ENCODE data around the gene ATP2B3. TPM values are rescaled to one million over a fixed set of nuclear protein-coding genes. Genes with fewer than 3 reads are reported as not detected.

The ATP2B3 gene
- polyA plus RNA-seq, 4 donors, result 0.30 to 0.36 TPM; not detected in 2

DNA sequence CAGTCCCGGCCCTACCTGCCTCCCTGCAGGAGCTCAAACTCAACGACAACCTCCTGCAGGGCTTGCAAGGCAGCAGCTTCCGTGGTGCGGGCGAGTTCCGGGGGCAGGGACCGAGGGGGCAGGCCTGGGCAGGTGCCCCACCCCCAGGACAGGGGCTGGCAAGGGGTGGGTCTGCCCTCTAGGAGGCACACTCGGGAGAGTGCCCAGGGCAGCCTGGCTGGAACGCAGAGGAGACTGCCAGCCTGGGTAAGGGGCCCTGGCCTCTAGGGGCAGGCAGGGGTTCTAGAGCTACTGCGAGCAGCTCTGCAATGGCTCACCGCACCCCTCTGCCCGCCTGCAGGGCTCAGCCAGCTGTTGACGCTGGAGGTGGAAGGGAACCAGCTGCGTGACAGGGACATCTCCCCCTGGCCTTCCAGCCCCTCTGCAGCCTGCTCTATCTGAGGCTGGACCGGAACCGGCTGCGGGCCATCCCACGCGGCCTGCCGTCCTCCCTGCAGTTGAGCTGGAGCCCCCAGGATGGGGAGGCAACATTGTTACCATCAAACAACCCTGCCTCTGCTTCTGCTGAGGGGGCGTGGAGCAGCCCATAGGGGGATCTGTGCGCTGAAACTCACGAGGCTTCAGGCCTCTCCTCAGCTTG is 34.9 kb upstream of the ATP2B3 start:
- no peak for DNase-seq
- H3K4me1 ChIP-seq (ENCODE audit: control insufficient read depth in 3 of 3, insufficient read depth in 2 of 3, low read depth in 1 of 3, low read length in 2 of 3), result peaks cover 0 to under 1% (median 0%) of the 10 kb centered on the region in 3 donors
- no peak overlapping the region for H3K27ac ChIP-seq (ENCODE audit: low read depth in 1 of 3, low read length in 2 of 3)
- no peak overlapping the region for H3K4me3 ChIP-seq (ENCODE audit: low read depth in 1 of 3, low read length in 3 of 3)
- WGBS, 3 donors, result 83 to 89% (median 86%) methylated on average over 13 to 23 of the region's 23 CpGs
- no peaks in the 10 kb centered on the region for H3K27me3 ChIP-seq (ENCODE audit: control insufficient read depth in 3 of 3, insufficient read depth in 3 of 3, low read length in 3 of 3)
- FAIRE-seq, result no peak
- no peaks in the 10 kb centered on the region for H3K36me3 ChIP-seq (ENCODE audit: control insufficient read depth in 3 of 3, insufficient read depth in 2 of 3, low read depth in 1 of 3, low read length in 3 of 3)
- H3K9me3 ChIP-seq (ENCODE audit: control insufficient read depth in 2 of 2, insufficient read depth in 1 of 2, low read depth in 1 of 2, low read length in 1 of 2), result no peaks in the 10 kb centered on the region

DNA sequence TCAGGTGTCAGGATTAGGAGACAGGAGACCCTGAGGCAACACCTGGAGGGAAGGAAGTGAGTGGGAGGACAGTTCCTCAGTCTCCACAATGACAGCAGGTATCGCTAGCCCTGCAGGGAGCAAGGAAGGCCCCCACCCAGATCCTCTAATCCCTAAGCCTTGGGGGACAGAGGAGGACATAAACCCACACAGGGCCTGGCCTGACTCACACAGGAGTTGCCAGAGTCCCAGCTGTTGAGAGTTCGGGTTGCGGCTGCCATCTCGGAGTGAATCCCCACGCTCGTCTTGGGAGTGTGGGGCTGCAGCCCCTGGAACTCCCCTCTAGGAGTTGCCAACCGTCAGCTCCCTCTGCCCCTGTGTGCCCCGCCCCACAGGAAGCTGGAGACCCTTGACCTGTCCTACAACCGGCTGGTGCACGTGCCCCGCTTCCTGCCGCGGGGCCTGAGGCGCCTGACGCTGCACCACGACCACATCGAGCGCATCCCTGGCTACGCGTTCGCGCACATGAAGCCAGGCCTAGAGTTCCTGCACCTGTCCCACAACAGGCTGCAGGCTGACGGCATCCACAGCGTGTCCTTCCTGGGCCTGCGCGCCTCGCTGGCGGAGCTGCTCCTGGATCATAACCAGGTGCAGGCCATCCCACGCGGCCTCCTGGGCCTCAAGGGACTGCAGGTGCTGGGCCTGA is 31.9 kb upstream of the ATP2B3 start:
- H3K4me1 ChIP-seq (ENCODE audit: control insufficient read depth in 3 of 3, insufficient read depth in 2 of 3, low read depth in 1 of 3, low read length in 2 of 3), result peaks cover 0 to 26% (median 0%) of the 10 kb centered on the region in 3 donors
- no peak overlapping the region for H3K27ac ChIP-seq (ENCODE audit: low read depth in 1 of 3, low read length in 2 of 3)
- FAIRE-seq, result no peak
- no peaks in the 10 kb centered on the region for H3K36me3 ChIP-seq (ENCODE audit: control insufficient read depth in 3 of 3, insufficient read depth in 2 of 3, low read depth in 1 of 3, low read length in 3 of 3)
- no peak for DNase-seq
- WGBS, 3 donors, result 64 to 83% (median 80%) methylated on average over 28 to 30 of the region's 30 CpGs
- no peak overlapping the region for H3K4me3 ChIP-seq (ENCODE audit: low read depth in 1 of 3, low read length in 3 of 3)
- H3K9me3 ChIP-seq (ENCODE audit: control insufficient read depth in 2 of 2, insufficient read depth in 1 of 2, low read depth in 1 of 2, low read length in 1 of 2), result no peaks in the 10 kb centered on the region
- no peaks in the 10 kb centered on the region for H3K27me3 ChIP-seq (ENCODE audit: control insufficient read depth in 3 of 3, insufficient read depth in 3 of 3, low read length in 3 of 3)

DNA sequence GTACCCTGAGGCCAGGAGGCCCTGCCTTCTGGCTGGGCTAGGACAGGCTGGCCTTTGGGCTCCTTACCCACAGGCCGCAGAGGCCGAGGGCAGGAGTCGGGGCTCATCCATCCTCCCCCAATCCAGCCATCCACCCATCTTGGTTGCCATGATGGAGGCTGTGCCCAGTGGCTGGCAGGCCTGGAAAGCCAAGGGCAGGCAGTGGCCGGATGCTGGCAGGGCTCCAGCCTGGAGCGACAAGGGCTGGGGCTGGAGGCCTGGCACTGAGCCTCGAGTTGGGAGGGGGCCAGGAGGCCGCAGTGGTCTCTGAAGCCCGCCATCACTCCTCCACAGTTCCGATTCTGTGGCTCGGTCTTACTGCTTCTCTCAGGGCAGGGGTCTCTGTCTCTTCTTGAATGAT is 31.3 kb upstream of the ATP2B3 start:
- no peak overlapping the region for H3K4me3 ChIP-seq (ENCODE audit: low read depth in 1 of 3, low read length in 3 of 3)
- H3K4me1 ChIP-seq (ENCODE audit: control insufficient read depth in 3 of 3, insufficient read depth in 2 of 3, low read depth in 1 of 3, low read length in 2 of 3), result peaks cover 0 to 32% (median 0%) of the 10 kb centered on the region in 3 donors
- no peaks in the 10 kb centered on the region for H3K36me3 ChIP-seq (ENCODE audit: control insufficient read depth in 3 of 3, insufficient read depth in 2 of 3, low read depth in 1 of 3, low read length in 3 of 3)
- FAIRE-seq (no peak), DNase-seq (no peak)
- H3K27me3 ChIP-seq (ENCODE audit: control insufficient read depth in 3 of 3, insufficient read depth in 3 of 3, low read length in 3 of 3), result no peaks in the 10 kb centered on the region
- no peak overlapping the region for H3K27ac ChIP-seq (ENCODE audit: low read depth in 1 of 3, low read length in 2 of 3)
- H3K9me3 ChIP-seq (ENCODE audit: control insufficient read depth in 2 of 2, insufficient read depth in 1 of 2, low read depth in 1 of 2, low read length in 1 of 2), result no peaks in the 10 kb centered on the region
- 84 to 91% (median 87%) methylated on average over 10 of the region's 10 CpGs for WGBS, 3 donors

DNA sequence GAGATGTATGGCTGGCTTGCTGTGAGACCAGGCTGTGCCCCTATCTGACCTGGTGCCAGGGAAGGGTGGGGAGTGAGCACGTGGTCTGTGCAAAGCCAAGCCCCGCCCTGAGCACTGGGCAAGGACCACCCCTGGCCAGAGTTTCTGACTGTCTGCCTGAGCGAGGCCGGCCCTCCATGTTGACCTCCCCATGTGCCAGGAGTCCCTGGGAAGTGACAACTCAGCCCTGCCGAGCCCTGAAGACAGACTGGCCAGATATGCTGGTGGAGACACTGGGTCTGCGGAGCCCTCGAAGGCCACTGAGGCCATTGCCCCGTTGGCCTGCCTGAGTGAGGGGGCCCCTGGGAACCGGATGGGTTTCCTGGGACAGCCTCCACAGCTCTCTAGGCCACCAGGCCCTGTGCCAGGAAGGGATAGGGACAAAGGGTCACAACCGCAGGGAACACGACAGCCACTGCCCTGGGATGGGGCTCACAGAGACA is 29.8 kb upstream of the ATP2B3 start:
- Histone ChIP-seq H3K36me3 (ENCODE audit: control insufficient read depth in 3 of 3, insufficient read depth in 2 of 3, low read depth in 1 of 3, low read length in 3 of 3) (no peaks in the 10 kb centered on the region), H3K4me1 (ENCODE audit: control insufficient read depth in 3 of 3, insufficient read depth in 2 of 3, low read depth in 1 of 3, low read length in 2 of 3) (peaks cover 0 to 46% (median 0%) of the 10 kb centered on the region in 3 donors), H3K27ac (ENCODE audit: low read depth in 1 of 3, low read length in 2 of 3) (no peak overlapping the region), H3K9me3 (ENCODE audit: control insufficient read depth in 2 of 2, insufficient read depth in 1 of 2, low read depth in 1 of 2, low read length in 1 of 2) (no peaks in the 10 kb centered on the region), H3K27me3 (ENCODE audit: control insufficient read depth in 3 of 3, insufficient read depth in 3 of 3, low read length in 3 of 3) (no peaks in the 10 kb centered on the region), H3K4me3 (ENCODE audit: low read depth in 1 of 3, low read length in 3 of 3) (no peak overlapping the region)
- no peak for DNase-seq
- WGBS, 3 donors, result 16 to 54% (median 51%) methylated on average over 5 to 11 of the region's 11 CpGs
- no peak for FAIRE-seq

DNA sequence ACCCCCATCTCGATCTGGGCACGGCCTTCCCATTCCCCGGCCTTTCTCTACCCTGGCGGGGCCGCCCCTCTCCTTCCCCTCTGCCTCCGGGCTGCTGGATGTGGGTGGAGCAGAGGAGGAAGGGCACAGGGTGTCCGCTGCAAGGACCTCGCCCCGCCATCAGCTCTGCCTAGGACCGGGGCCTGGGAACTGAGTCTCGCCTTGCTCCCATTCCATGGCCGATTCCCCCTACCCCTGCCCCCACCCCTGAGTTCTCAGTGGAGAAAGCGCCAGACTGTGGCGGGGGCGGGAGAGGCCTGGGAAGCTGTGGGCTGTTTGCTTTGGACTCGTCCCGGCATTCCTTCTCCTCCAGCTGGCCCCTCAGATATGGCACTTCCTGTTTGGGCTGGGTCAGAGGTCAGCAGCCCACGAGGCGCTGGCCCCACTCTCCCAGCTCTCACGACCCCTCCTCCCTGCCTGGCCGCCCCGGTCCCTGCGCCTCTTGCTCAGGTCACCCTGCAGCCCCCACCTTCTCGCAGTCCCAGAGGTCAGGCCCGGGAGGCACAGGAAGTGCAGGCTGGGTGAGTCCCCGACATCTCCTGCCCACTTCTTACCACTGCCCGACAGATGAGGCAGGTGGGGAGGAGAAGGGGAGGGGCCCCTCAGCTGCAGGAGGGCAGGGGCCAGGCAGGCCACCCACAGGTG is 29.1 kb upstream of the ATP2B3 start:
- Histone ChIP-seq H3K27me3 (ENCODE audit: control insufficient read depth in 3 of 3, insufficient read depth in 3 of 3, low read length in 3 of 3) (no peaks in the 10 kb centered on the region), H3K4me1 (ENCODE audit: control insufficient read depth in 3 of 3, insufficient read depth in 2 of 3, low read depth in 1 of 3, low read length in 2 of 3) (peaks cover 0 to 48% (median 0%) of the 10 kb centered on the region in 3 donors), H3K9me3 (ENCODE audit: control insufficient read depth in 2 of 2, insufficient read depth in 1 of 2, low read depth in 1 of 2, low read length in 1 of 2) (no peaks in the 10 kb centered on the region), H3K36me3 (ENCODE audit: control insufficient read depth in 3 of 3, insufficient read depth in 2 of 3, low read depth in 1 of 3, low read length in 3 of 3) (no peaks in the 10 kb centered on the region), H3K27ac (ENCODE audit: low read depth in 1 of 3, low read length in 2 of 3) (peak overlapping the region in 1 of 3 donors; percentile 45), H3K4me3 (ENCODE audit: low read depth in 1 of 3, low read length in 3 of 3) (no peak overlapping the region)
- WGBS, 3 donors, result 26 to 48% (median 32%) methylated on average over 11 to 27 of the region's 27 CpGs
- DNase-seq (peak in 1 of 2 donors; percentile 40), FAIRE-seq (no peak)

DNA sequence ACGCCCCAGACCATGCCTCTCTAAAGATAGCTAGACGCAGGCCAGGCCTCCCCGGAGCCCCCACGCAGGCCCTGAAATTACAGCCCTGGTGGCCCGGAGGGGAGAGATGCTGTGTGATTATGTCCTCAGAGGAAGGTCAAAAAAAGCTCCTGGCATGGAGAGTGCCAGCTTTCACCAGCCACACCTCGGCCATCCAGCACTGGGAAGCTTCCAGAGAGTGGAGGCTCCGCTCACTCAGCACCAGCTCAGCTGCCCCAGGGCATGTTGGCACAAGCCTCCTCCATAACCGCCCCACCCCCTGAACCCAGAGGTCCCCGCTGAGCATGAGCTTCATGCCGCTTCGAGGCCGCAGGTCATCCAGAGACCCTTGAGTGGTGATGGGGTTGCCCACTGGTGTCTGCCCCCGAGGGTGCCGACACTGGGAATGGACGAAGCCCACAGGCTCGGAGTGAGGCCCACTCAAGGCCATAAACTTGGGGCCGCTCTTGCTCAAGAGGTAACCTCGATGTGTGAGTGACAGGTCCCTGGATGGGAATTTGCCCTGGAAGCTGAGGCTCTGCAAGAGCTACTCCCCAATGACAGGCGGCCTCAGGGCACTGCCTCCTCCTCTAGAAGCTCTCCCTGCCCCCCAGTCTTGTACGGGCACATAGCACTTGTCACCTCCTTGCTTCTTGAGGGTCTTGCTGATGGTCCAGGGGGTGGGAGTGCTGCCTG is 27.1 kb upstream of the ATP2B3 start:
- WGBS, 3 donors, result 86 to 87% (median 87%) methylated on average over 19 to 20 of the region's 20 CpGs

DNA sequence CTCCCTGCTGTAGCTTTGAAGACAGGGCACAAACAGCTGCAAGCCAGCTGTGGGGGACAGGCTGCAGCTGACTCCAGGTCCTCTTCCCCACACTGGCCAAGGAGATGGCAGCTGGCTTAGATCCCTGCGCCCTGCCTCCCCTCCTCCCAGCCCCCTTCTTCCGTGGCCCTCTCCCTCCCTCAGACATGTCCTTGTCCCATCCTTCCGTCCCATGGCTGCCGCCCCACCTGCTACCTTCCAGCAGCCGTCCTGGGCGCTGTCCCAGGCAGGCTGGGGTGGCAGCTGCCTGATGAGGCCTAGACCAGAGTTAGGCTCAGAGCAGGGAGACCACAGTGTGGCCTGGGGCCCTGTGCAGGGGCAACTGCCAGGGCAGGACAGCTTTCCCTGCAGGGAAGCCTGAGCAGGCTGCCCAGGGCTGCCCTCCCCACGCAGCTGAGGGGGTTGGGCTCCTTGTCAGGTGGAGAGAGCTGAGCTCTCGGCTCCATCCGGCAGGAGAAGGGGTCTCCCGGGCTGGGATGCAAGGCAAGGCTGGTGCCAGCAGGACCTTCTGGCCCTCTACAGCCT is 26.0 kb upstream of the ATP2B3 start:
- H3K4me1 ChIP-seq (ENCODE audit: control insufficient read depth in 3 of 3, insufficient read depth in 2 of 3, low read depth in 1 of 3, low read length in 2 of 3), result peaks cover 0 to 53% (median 0%) of the 10 kb centered on the region in 3 donors
- H3K27me3 ChIP-seq (ENCODE audit: control insufficient read depth in 3 of 3, insufficient read depth in 3 of 3, low read length in 3 of 3), result no peaks in the 10 kb centered on the region
- DNase-seq, result no peak
- no peak overlapping the region for H3K4me3 ChIP-seq (ENCODE audit: low read depth in 1 of 3, low read length in 3 of 3)
- no peaks in the 10 kb centered on the region for H3K9me3 ChIP-seq (ENCODE audit: control insufficient read depth in 2 of 2, insufficient read depth in 1 of 2, low read depth in 1 of 2, low read length in 1 of 2)
- no peaks in the 10 kb centered on the region for H3K36me3 ChIP-seq (ENCODE audit: control insufficient read depth in 3 of 3, insufficient read depth in 2 of 3, low read depth in 1 of 3, low read length in 3 of 3)
- FAIRE-seq, result no peak
- 9 to 55% (median 44%) methylated on average over 6 to 10 of the region's 10 CpGs for WGBS, 3 donors
- peak overlapping the region in 1 of 3 donors; percentile 52 for H3K27ac ChIP-seq (ENCODE audit: low read depth in 1 of 3, low read length in 2 of 3)

More for the DNA sequence above, 27.1 kb upstream of the ATP2B3 start:
- H3K4me3 ChIP-seq (ENCODE audit: low read depth in 1 of 3, low read length in 3 of 3), result no peak overlapping the region
- H3K36me3 ChIP-seq (ENCODE audit: control insufficient read depth in 3 of 3, insufficient read depth in 2 of 3, low read depth in 1 of 3, low read length in 3 of 3), result no peaks in the 10 kb centered on the region
- H3K27me3 ChIP-seq (ENCODE audit: control insufficient read depth in 3 of 3, insufficient read depth in 3 of 3, low read length in 3 of 3), result no peaks in the 10 kb centered on the region
- peak overlapping the region in 1 of 3 donors; percentile 52 for H3K27ac ChIP-seq (ENCODE audit: low read depth in 1 of 3, low read length in 2 of 3)
- no peak for FAIRE-seq
- peaks cover 0 to 53% (median 0%) of the 10 kb centered on the region in 3 donors for H3K4me1 ChIP-seq (ENCODE audit: control insufficient read depth in 3 of 3, insufficient read depth in 2 of 3, low read depth in 1 of 3, low read length in 2 of 3)
- no peaks in the 10 kb centered on the region for H3K9me3 ChIP-seq (ENCODE audit: control insufficient read depth in 2 of 2, insufficient read depth in 1 of 2, low read depth in 1 of 2, low read length in 1 of 2)
- peak in 1 of 2 donors; percentile 51 for DNase-seq

DNA sequence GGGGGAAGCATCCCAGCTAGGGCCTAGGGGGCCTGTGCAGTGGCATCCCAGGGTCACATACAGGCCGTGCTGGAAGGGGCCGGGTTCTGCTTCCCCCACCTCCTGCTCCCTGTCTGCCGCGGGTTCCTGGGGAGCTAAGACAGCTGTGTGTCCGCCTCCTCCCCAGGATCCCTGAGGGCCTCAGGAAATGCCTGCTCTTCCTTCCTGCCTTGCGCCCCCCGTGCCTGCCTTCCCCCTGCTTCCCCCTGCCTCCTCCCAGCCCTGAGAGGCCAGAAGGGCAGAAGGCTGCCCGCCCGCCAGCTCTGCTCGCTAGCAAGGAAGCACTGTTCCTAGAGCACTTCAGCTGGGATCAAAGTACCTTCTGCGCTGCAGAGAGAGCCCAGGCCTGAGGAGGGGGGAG is 25.5 kb upstream of the ATP2B3 start:
- Histone ChIP-seq H3K4me3 (ENCODE audit: low read depth in 1 of 3, low read length in 3 of 3) (no peak overlapping the region), H3K27ac (ENCODE audit: low read depth in 1 of 3, low read length in 2 of 3) (peak overlapping the region in 1 of 3 donors; percentile 52), H3K4me1 (ENCODE audit: control insufficient read depth in 3 of 3, insufficient read depth in 2 of 3, low read depth in 1 of 3, low read length in 2 of 3) (peaks cover 0 to 53% (median 0%) of the 10 kb centered on the region in 3 donors), H3K27me3 (ENCODE audit: control insufficient read depth in 3 of 3, insufficient read depth in 3 of 3, low read length in 3 of 3) (no peaks in the 10 kb centered on the region), H3K9me3 (ENCODE audit: control insufficient read depth in 2 of 2, insufficient read depth in 1 of 2, low read depth in 1 of 2, low read length in 1 of 2) (no peaks in the 10 kb centered on the region), H3K36me3 (ENCODE audit: control insufficient read depth in 3 of 3, insufficient read depth in 2 of 3, low read depth in 1 of 3, low read length in 3 of 3) (no peaks in the 10 kb centered on the region)
- 11 to 33% (median 21%) methylated on average over 3 to 11 of the region's 11 CpGs for WGBS, 3 donors
- FAIRE-seq, result no peak
- DNase-seq, result peak; percentile 23 to 58

Data from small intestine (tissue), 7 donors.